ENCODE measurements around the gene TMEM270. TPM values are rescaled to one million over a fixed set of nuclear protein-coding genes. Genes with fewer than 3 reads are reported as not detected.
A peak's percentile ranks its signal among the peaks of the same experiment; 100 is the strongest.

The TMEM270 gene
- total and polyA plus RNA-seq, 2 donors (not counting 1 experiment from before 2014, with no cell fraction given) = not detected

- no peak overlapping the region for H3K4me2 ChIP-seq (replicated peaks; ENCODE audit: low read depth, low read length, poor library complexity, severe bottlenecking)
- no peaks in the 10 kb centered on the region for H3K27me3 Mint-ChIP-seq
- no CpG with 5 or more reads among the region's 7 CpGs for WGBS (ENCODE audit: insufficient coverage)
These were observed 49.0 kb downstream of the TMEM270 start for GRCh38 chr7:73909996-73910395.

GRCh38 chr7:73912223-73912622 is 51.3 kb downstream of the TMEM270 start:
- H2AFZ ChIP-seq (ENCODE audit: insufficient read depth, low read depth, low read length, poor library complexity, severe bottlenecking) = no peak overlapping the region
- H4K20me1 ChIP-seq (ENCODE audit: control insufficient read depth, insufficient read depth, low read length, poor library complexity, severe bottlenecking) = no peaks in the 10 kb centered on the region
- no peak overlapping the region for H3K27ac ChIP-seq (ENCODE audit: low read length in 2 of 2)
- ATAC-seq (ENCODE audit: low read depth) (no peak), DNase-seq (no peak)
- no peak overlapping the region for H3K4me2 ChIP-seq (replicated peaks; ENCODE audit: low read depth, low read length, poor library complexity, severe bottlenecking)
- no peaks in the 10 kb centered on the region for H3K36me3 ChIP-seq (replicated peaks in 1 of 2; ENCODE audit: control extremely low read depth in 1 of 2, control insufficient read depth in 1 of 2, extremely low read depth in 1 of 2, insufficient read depth in 2 of 2, low read length in 1 of 2)
- no peak overlapping the region for H3K27ac Mint-ChIP-seq
- TF ChIP-seq CTCF (IDR thresholded peaks at IDR 0.05) (no peak), EZH2 (IDR thresholded peaks at IDR 0.05; ENCODE audit: borderline replicate concordance, insufficient read depth, low read depth, low read length, poor library complexity, severe bottlenecking) (no peak)
- ChIA-PET CTCF (no interaction called here), POLR2A (no interaction called here)
- H3K4me3 Mint-ChIP-seq = no peak overlapping the region
- no peak overlapping the region for H3K4me3 ChIP-seq (ENCODE audit: control extremely low read depth in 1 of 5, extremely low read depth in 1 of 5, insufficient read depth in 1 of 5, low read depth in 2 of 5, low read length in 4 of 5)
- intact Hi-C loops (cut with micrococcal nuclease) = no loop called here
- H3K4me1 ChIP-seq (ENCODE audit: control insufficient read depth in 2 of 2, insufficient read depth in 2 of 2, low read length in 2 of 2) = peaks cover 8 to 12% of the 10 kb centered on the region in 2 donors
- no peaks in the 10 kb centered on the region for H3K9me3 Mint-ChIP-seq (ENCODE audit: insufficient read depth)
- peaks cover 14% of the 10 kb centered on the region for H3K27me3 Mint-ChIP-seq
- H3K27me3 ChIP-seq (replicated peaks in 1 of 4; ENCODE audit: control extremely low read depth in 1 of 4, control insufficient read depth in 3 of 4, insufficient read depth in 4 of 4, low read length in 3 of 4) = no peaks in the 10 kb centered on the region
- H3K79me2 ChIP-seq (ENCODE audit: control insufficient read depth, insufficient read depth, low read length) = no peaks in the 10 kb centered on the region
- peaks cover 0 to 2% (median 0%) of the 10 kb centered on the region in 3 donors for H3K9me3 ChIP-seq (ENCODE audit: control extremely low read depth in 1 of 3, control insufficient read depth in 2 of 3, insufficient read depth in 1 of 3, low read length in 2 of 3)
- H3K4me1 Mint-ChIP-seq = peaks cover 9% of the 10 kb centered on the region
- H3K9ac ChIP-seq (ENCODE audit: low read length) = no peak overlapping the region
- 89% methylated on average over 5 of the region's 5 CpGs for WGBS (ENCODE audit: insufficient coverage)

More at GRCh38 chr7:73909996-73910395, 49.0 kb downstream of the TMEM270 start:
- CTCF ChIA-PET = no interaction called here
- Histone ChIP-seq H3K79me2 (ENCODE audit: control insufficient read depth, insufficient read depth, low read length) (no peaks in the 10 kb centered on the region), H3K4me1 (ENCODE audit: control insufficient read depth in 2 of 2, insufficient read depth in 2 of 2, low read length in 2 of 2) (peaks cover 8 to 12% of the 10 kb centered on the region in 2 donors), H3K27me3 (replicated peaks in 1 of 4; ENCODE audit: control extremely low read depth in 1 of 4, control insufficient read depth in 3 of 4, insufficient read depth in 4 of 4, low read length in 3 of 4) (no peaks in the 10 kb centered on the region), H3K36me3 (replicated peaks in 1 of 2; ENCODE audit: control extremely low read depth in 1 of 2, control insufficient read depth in 1 of 2, extremely low read depth in 1 of 2, insufficient read depth in 2 of 2, low read length in 1 of 2) (no peaks in the 10 kb centered on the region), H2AFZ (ENCODE audit: insufficient read depth, low read depth, low read length, poor library complexity, severe bottlenecking) (no peak overlapping the region), H4K20me1 (ENCODE audit: control insufficient read depth, insufficient read depth, low read length, poor library complexity, severe bottlenecking) (no peaks in the 10 kb centered on the region), H3K9me3 (ENCODE audit: control extremely low read depth in 1 of 3, control insufficient read depth in 2 of 3, insufficient read depth in 1 of 3, low read length in 2 of 3) (no peaks in the 10 kb centered on the region), H3K27ac (ENCODE audit: low read length in 2 of 2) (no peak overlapping the region), H3K9ac (ENCODE audit: low read length) (no peak overlapping the region), H3K4me3 (ENCODE audit: control extremely low read depth in 1 of 5, extremely low read depth in 1 of 5, insufficient read depth in 1 of 5, low read depth in 2 of 5, low read length in 4 of 5) (no peak overlapping the region)
- intact Hi-C loops (cut with micrococcal nuclease) = no loop called here
- peak overlapping the region; percentile 70 for H3K27ac Mint-ChIP-seq
- H3K4me1 Mint-ChIP-seq = peaks cover 9% of the 10 kb centered on the region
- no peak for DNase-seq
- POLR2A ChIA-PET = no interaction called here
- ATAC-seq (ENCODE audit: low read depth) = no peak
- TF ChIP-seq CTCF (IDR thresholded peaks at IDR 0.05) (no peak), EZH2 (IDR thresholded peaks at IDR 0.05; ENCODE audit: borderline replicate concordance, insufficient read depth, low read depth, low read length, poor library complexity, severe bottlenecking) (no peak)
- peak overlapping the region; percentile 15 for H3K4me3 Mint-ChIP-seq
- no peaks in the 10 kb centered on the region for H3K9me3 Mint-ChIP-seq (ENCODE audit: insufficient read depth)

Other genes starting within 250 kb of the TMEM270 start
- gene MLXIPL, start 236.6 kb upstream of the TMEM270 start, total RNA-seq = not detected in 2 replicates
- not detected in 2 replicates for gene MLXIPL, start 236.6 kb upstream of the TMEM270 start, polyA plus RNA-seq
- gene VPS37D, start 193.3 kb upstream of the TMEM270 start, total RNA-seq = 0.71 and 0.78 TPM in 2 replicates
- gene VPS37D, start 193.3 kb upstream of the TMEM270 start, polyA plus RNA-seq = 0.10 and 0.43 TPM in 2 replicates
- gene DNAJC30, start 177.7 kb upstream of the TMEM270 start, total RNA-seq = 15.5 and 17.5 TPM in 2 replicates
- 5.7 and 6.6 TPM in 2 replicates for gene DNAJC30, start 177.7 kb upstream of the TMEM270 start, polyA plus RNA-seq
- gene BUD23, start 177.6 kb upstream of the TMEM270 start, total RNA-seq = 55.9 and 63.9 TPM in 2 replicates
- gene BUD23, start 177.6 kb upstream of the TMEM270 start, polyA plus RNA-seq = 62.4 and 84.7 TPM in 2 replicates
- 3.0 and 3.1 TPM in 2 replicates for gene STX1A, start 141.5 kb upstream of the TMEM270 start, total RNA-seq
- 8.7 and 9.6 TPM in 2 replicates for gene STX1A, start 141.5 kb upstream of the TMEM270 start, polyA plus RNA-seq
- 23.2 and 27.7 TPM in 2 replicates for gene ABHD11, start 122.4 kb upstream of the TMEM270 start, total RNA-seq
- 19.8 and 26.2 TPM in 2 replicates for gene ABHD11, start 122.4 kb upstream of the TMEM270 start, polyA plus RNA-seq
- gene CLDN3, start 90.9 kb upstream of the TMEM270 start, total RNA-seq = not detected in 2 replicates
- gene CLDN3, start 90.9 kb upstream of the TMEM270 start, polyA plus RNA-seq = not detected in 2 replicates
- gene CLDN4, start 30.2 kb upstream of the TMEM270 start, total RNA-seq = not detected in 2 replicates
- gene CLDN4, start 30.2 kb upstream of the TMEM270 start, polyA plus RNA-seq = 0.09 TPM in 2 replicates
- gene METTL27, start 18.6 kb upstream of the TMEM270 start, total RNA-seq = 1.5 and 1.9 TPM in 2 replicates
- gene METTL27, start 18.6 kb upstream of the TMEM270 start, polyA plus RNA-seq = 0.37 and 0.99 TPM in 2 replicates
- not detected in 2 replicates for gene ELN, start 167.0 kb downstream of the TMEM270 start, total RNA-seq
- not detected in 2 replicates for gene ELN, start 167.0 kb downstream of the TMEM270 start, polyA plus RNA-seq
- gene LIMK1, start 222.6 kb downstream of the TMEM270 start, total RNA-seq = 63.8 and 70.8 TPM in 2 replicates
- gene LIMK1, start 222.6 kb downstream of the TMEM270 start, polyA plus RNA-seq = 19.0 and 38.7 TPM in 2 replicates

Data from B cell (primary cell).